GM19043 (cell line): Measurements from ENCODE around the gene KIF13A.
"Not testable (repeated sequence)": the region's sequence is repeated elsewhere in the genome, so short reads cannot be mapped to it uniquely, and the experiment has no call there.

ENCODE experiments used
- ATAC-seq: cut with Tn5 transposase; IDR thresholded peaks from one replicate; pipeline ENCODE4 v1.9.1; 2021; ENCODE audit warnings: low read depth; ENCODE audit not compliant: unreplicated experiment

The KIF13A gene

DNA sequence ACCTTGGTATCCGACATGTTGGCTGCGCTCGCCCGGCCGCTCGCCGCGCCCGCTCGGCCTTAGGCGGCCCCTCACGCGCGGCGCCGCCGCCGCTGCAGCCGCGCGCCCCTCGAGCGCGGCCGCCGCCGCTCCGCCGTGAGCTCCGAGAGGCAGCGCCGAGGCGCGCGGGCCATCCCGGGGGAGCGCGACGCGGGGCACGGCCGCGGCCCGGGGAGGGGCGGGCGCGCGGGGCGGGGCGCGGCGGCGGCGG lies at the start of gene KIF13A:
Gene KIF13A (minus strand): TSS at position 189 of the 250 bp plus-strand sequence. CDS start 172 bp downstream, at position 17.
- peak; percentile 11 for ATAC-seq

DNA sequence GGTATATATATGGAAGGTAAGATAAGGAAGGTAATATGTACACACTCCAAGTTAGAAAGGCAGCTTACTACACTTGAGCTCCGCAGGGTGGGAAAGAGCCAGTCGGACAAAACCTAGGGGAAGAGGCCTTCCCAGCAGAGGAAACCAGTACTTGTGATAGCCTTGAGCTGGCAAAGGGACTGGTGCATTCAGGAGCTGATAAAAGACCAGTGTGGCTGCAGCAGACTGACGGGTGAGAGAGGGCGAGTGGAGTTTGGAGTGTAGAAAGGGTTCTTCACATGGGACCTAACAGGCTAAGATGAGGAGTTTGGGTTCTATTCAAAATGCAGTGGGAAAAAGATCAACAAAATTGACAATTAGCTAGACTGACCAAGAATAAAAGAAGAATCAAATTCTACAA lies 49.3 kb upstream of the KIF13A start:
- ATAC-seq: no peak

DNA sequence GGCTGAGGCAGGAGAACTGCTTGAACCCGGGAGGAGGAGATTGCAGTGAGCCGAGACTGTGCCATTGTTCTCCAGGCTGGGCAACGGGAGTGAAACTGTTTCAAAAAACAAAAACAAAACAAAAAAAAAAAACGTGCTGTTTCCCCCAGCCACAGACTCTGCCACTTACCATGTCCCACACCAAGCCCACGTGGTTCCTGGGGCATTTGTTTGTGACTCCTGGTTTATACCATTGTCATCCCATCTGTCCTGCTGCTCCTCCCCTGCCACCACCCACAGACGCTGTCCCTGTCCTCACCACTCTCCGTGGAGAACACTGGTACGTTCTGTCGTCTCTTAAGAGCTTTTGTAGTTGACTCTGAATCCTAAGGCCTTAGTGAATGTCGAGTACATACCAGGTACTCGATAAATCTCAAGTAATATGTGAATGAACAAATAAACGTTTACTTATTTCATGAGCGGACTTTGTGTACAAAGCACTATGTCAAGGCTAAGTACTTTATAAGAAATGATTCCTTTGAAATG lies 48.0 kb upstream of the KIF13A start:
- ATAC-seq: no peak

DNA sequence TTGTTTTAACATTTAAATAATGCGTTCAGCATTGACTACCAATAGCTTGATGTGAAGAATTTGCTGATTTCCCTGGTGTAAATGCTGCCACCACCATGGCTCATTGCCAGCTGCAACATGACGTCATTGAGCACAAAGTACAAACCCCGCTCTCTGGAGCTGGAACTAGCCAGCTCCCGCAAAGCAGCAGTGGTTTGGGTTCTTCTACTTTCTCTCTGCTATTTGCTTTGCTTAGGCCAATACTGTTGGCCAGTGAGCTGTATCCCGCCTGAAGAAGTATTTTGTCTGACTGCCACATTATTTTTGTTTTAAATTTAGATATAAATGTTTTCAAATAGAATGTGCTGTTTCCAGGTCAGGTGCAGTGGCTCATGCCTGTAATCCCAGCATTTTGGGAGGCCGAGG lies 47.4 kb upstream of the KIF13A start:
- no peak for ATAC-seq

DNA sequence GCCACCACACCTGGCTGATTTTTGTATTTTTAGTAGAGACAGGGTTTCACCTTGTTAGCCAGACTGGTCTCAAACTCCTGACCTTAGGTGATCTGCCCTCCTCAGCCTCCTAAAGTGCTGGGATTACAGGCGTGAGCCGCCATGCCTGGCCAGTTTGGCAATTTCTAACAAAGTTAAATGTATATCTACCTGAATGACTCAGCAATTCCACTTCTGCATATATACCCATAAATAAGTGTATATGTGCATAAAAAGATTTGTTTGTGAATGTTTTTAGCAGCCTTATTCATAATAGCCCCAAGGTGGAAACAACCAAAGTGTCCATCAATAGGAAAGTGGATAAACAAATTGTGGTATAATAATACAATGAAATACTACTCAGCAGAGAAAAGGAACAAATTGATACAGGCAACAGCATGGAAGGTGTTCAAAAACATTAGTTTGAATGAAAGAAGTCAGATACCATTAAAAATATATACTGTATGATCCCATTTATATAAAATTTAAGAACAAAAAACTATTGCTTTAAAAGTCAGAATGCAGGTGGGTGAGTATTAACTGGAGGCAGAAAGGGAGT lies 44.3 kb upstream of the KIF13A start:
- no peak for ATAC-seq

DNA sequence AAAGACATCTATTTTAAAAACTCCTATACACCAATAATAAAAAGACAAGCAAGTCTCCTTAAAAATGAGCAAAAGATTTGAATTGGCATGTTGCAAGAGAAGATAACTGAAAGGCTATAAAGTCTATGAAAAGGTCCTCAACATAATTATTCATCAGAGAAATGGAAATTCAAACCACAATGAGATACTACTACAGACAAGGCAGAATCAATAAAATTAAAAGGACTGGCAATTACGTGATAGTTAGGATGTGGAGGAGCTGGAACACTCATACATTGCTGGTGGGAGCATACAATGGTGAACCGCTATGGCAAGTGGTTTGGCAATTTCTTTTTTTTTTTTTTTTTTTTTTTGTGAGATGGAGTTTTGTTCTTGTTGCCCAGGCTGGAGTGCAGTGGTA lies 43.8 kb upstream of the KIF13A start:
- ATAC-seq: no peak

DNA sequence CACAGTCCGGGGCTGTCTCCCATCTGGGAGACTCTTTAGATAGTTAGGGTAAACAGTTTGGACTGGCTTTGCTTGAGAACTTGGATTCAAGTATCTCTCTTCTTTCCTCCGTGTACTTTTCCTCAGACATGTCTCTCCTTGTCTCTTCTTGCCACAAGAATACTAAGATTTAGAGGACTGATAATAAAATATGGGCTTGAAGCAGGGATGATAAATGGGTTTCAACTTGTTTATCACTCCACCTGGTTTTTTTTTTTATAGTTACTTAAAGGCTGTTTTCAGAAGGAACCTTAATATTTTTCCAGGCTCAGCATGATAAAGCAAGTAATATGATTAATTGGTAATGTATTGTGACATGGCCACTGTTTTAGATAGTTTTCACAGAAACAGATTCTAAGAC lies 40.9 kb upstream of the KIF13A start:
- ATAC-seq: no peak

DNA sequence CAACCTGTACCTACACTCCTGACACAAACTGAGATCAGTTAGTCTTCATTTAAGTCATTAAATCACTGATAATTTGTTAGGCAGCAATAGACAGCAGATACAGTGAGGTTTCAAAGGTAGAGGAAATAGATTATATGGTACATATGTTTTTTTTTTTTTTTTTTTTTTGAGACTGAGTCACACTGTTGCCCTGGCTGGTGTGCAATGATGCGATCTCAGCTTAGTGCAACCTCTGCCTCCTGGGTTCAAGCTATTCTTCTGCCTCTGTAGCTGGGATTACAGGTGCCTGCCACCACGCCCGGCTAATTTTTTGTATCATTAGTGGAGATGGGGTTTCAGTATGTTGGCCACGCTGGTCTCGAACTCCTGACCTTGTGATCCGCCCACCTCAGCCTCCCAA lies 38.2 kb upstream of the KIF13A start:
- no peak for ATAC-seq

DNA sequence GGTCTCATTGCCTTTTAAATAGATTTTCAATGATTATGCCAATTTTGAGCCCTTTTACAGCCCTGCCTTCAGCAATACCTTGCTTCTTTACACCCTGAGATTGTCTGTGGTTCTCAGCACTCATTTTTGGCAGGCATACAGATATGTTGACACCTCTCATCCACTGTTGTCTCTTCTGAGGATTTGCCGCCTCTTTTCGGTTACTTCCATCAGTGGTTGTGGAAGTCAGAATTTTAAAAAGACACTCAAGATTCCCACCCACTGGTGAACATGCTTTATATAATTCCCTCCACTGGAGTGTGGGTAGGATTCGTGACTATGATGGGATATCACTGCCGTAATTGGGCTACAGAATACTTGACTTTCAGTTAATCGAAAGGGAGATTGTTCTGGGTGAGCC lies 37.4 kb upstream of the KIF13A start:
- ATAC-seq: no peak

DNA sequence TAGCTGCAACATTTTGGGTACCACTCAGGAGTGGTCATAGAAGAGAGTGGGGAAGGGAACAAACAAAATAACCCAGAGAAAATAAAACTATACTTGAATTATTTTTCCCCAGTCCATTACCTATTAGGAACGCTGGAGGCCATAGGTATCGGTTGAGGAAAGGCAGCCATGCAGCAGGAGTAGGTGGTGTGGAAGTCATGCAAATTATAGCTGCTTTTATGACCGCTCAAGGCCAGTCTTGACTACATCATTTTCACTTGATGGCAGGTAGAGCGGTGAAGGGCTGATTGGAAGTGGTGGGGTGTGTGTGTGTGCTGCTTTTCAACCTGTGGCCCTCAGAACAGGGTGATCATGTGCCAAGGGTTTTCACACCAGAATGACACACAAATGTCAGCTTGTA lies 36.5 kb upstream of the KIF13A start:
- ATAC-seq: no peak

DNA sequence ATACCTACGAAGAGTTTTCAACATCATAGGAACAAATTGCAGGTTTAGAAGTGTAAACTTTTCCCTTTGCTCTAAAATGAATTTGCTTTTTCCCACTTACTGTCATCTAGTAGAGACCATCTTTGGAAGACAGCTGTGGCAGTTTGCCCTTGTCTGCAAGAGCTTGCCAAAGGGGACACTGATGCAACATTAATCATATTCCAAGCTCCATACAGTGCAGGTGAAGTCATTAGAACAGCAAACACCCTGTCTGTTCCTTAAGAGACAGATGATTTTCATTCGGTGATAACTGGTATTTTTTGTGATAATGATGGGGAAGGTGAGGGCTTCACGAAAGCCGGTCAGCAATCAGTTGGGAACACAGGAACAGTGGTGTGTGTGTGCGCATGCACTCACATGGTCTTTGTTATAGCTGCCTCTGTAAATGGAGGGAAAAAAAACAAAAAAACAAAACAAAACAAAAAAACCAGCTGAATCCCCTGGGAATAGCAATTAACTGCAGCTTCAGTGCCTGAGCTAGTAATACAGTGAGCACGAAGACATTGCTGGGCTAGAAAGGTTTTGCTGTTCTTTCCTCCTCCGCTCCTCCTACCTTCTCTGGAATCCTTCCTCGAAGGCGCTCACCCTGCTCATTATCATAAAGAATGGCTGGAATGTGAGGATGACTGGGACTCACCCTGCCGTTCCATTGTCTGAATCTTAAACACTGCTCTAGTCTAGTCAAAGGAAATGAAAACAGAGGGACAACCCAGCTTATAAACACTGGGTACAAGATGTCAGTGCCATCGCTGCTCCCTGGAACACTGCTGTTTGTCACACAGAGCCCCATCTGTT lies 35.2 kb upstream of the KIF13A start:
- ATAC-seq: no peak

DNA sequence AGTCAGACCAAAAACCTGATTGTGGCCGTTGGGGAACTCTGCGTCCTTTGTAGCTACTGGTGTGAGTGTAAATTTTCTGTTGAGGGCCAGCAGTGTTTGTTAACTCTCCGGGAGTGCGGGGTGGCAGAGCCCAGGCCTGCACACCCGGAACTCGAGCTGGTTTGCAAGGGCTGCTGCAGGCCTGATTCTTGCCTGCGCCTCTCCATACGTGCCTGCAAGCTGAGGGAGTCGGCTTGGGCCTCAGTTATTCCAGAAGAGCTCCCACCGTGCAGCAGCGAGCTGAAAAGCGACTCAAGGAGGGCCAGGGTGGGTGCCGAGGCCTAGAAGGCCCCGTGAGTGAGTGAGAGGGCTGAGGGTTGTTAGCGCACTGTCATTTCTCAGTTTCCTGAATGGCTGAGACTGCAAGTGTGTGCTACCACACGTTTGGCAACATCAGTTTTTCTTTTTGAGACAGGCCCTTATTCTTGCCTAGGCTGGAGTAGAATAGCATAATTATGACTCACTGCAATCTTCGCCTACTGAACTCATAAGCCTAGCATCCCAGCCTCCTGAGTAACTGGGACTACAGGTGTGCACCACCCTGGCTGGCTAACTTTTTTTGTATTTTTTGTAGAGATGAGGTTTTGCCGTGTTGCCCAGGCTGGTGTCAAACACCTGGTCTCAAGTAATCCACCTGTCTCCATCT lies 33.9 kb upstream of the KIF13A start:
- ATAC-seq: no peak

DNA sequence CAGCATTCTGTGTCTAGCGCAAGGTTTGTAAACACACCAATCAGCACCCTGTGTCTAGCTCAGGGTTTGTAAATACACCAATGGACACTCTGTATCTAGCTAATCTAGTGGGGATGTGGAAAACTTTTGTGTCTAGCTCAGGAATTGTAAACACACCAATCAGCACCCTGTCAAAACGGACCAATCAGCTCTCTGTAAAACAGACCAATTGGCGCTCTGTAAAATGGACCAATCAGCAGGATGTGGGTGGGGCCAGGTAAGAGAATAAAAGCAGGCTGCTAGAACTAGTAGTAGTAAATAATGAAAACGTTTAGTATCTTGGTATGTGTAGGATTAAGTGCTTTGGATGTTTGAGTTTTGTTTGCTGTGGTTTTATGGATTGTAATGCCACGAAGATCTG lies 33.1 kb upstream of the KIF13A start:
- ATAC-seq: not testable (repeated sequence)

DNA sequence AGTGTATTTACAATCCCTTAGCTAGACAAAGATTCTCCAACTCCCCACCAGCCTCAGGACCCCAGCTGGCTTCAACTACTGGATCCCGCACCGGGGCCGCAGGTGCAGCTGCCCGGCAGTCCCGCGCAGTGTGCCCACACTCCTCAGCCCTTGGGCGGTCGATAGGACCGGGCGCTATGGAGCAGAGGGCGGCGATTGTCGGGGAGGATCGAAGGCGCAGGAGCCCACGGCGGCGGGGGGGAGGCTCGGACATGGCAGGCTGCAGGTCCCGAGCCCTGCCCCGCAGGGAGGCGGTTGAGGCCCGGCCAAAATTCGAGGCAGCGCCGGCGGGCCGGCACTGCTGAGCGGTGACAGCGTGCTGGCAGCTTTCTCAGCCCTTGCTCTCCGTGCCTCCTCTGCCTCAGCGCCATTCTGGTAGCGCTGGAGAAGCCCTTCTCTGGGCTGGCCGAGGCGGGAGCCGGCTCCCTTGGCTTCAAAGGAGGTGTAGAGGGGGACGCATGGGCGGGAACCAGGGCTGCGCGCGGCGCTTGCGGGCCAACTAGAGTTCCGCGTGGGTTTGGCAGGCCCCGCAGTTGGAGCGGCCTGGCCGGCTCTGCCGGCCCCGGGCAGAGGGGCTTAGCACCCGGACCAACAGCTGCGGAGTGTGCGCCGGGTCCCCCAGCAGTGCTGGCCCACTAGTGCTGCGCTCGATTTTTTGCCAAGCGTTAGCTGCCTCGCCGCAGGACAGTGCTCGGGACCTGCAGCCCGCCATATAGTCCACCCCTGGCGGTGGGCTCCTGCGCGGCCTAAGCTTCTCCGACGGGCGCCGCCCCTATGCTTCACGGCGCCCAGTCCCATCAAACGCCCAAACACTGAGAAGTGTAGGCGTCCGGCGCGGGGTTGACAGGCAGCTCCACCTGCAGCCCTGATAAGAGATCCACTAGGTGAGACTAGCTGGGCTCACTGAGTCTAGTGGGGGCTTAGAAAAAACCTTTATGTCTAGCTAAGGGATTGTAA lies 32.4 kb upstream of the KIF13A start:
- no peak for ATAC-seq

DNA sequence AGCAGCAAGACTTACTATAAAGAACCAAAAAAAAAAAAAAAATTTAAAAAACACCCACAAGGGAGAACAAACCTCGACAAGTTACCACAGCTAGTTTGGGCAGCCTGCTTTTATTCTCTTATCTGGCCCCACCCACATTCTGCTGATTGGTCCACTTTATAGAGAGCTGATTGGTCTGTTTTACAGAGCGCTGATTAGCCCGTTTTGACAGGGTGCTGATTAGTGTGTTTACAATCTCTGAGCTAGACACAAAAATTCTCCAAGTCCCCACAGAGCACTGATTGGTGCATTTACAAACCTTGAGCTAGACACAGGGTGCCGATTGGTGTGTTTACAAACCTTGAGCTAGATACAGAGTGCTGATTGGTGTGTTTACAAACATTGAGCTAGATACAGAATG lies 31.7 kb upstream of the KIF13A start:
- not testable (repeated sequence) for ATAC-seq

DNA sequence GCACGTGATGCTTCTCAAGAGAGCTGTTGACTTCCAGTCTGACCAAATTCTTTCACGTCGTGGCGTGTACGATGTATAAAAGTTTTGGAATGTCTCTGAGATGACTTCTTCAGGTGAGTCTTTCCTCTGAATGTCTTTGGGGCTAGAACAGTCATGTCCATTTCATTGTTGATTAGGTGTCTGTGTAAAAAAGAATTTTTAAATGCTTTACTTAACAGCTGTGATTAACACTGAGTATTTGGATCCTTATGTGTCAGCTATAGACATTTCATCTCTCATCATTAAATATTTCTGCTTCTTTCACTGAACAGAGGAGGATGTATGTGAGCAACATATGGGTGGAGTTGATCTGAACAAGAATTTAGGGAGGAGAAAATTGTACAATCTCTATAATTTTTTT lies 29.3 kb upstream of the KIF13A start:
- ATAC-seq: no peak

DNA sequence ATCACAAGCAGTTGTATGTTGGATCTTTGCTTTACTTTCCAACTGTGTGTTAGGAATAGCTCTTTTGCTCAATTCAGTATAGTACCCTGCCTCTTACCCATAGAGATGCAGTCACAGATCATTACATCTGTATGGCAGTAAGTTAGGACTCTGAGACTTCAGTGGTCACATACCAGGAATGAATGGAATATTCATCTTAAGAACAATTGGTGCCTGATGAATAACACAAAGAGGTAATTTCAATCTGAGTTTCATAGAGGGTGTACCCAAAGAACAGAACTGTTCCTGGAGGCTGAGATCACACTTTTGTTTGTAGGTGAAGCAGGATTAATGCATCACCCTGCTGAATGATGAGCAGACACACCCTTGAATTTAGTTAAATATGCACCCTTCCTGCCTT lies 28.7 kb upstream of the KIF13A start:
- no peak for ATAC-seq

DNA sequence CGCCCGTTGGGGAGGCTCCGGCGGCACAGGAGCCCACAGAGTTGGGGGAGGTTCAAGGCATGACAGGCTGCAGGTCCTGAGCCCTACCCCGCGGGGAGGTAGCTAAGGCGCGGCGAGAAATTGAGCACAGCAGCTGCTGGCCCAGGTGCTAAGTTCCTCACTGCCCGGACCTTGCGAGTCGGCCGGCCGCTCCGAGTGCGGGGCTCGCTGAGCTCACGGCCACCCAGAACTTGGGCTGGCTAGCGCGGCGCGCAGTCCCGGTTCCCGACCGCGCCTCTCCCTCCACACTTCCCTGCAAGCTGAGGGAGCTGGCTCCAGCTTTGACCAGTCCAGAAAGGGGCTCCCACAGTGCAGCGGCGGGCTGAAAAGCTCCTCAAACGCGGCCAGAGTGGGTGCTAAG lies 23.9 kb upstream of the KIF13A start:
- ATAC-seq: no peak

DNA sequence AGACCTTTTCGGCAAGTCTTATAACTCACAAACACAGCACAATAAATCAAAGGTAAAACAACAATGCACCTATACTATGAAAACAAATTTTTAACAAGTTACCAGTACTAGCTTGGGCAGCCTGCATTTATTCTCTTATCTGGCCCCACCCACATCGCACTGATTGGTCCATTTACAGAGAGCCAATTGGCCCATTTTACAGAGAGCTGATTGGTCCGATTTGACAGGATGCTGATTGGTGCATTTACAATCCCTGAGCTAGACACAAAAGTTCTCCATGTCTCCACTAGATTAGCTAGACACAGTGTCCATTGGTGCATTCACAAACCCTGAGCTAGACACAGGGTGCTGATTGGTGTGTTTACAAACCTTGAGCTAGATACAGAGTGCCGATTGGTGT lies 23.1 kb upstream of the KIF13A start:
- not testable (repeated sequence) for ATAC-seq

DNA sequence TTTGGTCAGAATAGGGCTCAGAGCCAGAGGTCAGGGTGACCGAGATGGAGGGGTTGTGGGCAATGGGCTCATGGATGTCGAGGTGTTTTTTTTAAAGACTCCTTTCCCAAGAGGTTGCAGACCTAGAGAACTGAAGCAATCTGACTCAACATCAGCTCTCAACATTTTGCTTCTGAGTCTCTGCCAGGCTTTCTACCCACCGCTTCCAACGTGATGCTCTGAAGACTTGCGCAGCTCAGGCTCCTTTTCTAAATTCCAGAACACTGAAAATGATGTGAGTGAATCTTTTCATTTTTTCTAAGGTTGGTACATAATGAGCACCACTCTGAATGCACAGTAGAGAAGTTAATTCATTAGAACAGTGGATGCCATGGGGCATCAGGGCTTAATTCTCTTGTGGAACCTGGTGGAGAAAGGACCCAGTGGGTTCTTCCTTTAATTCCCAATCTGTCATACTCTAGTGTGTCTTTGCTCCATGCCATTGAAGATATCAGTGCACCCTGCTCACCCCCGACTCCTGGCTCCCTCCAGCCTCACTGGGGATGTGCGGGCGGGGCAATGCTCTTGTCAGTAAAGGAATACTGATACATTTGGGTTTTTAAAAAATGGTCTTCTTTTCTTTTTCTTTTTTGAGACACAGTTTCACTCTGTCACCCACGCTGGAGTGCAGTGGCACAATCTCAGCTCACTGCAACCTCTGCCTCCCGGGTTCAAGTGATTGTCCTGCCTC lies 17.0 kb upstream of the KIF13A start:
- no peak for ATAC-seq
